NCI-H774 (cell line): ENCODE data around the gene MRPL28.
"Not testable (repeated sequence)": the region's sequence is repeated elsewhere in the genome, so short reads cannot be mapped to it uniquely, and the experiment has no call there.

Source experiments
- DNase-seq: peaks from one replicate; lab custom pipeline; 2025; lab: John Stamatoyannopoulos, UW

The MRPL28 gene

GRCh38 chr16:359067-359763, 11.1 kb downstream of the MRPL28 start:
- DNase-seq: no peak

- no peak for DNase-seq
Observed at GRCh38 chr16:356741-357140, 13.6 kb downstream of the MRPL28 start.

GRCh38 chr16:354971-355461, 15.3 kb downstream of the MRPL28 start:
- DNase-seq: no peak

- no peak for DNase-seq
Observed at GRCh38 chr16:354291-354881, 16.0 kb downstream of the MRPL28 start.

DNA sequence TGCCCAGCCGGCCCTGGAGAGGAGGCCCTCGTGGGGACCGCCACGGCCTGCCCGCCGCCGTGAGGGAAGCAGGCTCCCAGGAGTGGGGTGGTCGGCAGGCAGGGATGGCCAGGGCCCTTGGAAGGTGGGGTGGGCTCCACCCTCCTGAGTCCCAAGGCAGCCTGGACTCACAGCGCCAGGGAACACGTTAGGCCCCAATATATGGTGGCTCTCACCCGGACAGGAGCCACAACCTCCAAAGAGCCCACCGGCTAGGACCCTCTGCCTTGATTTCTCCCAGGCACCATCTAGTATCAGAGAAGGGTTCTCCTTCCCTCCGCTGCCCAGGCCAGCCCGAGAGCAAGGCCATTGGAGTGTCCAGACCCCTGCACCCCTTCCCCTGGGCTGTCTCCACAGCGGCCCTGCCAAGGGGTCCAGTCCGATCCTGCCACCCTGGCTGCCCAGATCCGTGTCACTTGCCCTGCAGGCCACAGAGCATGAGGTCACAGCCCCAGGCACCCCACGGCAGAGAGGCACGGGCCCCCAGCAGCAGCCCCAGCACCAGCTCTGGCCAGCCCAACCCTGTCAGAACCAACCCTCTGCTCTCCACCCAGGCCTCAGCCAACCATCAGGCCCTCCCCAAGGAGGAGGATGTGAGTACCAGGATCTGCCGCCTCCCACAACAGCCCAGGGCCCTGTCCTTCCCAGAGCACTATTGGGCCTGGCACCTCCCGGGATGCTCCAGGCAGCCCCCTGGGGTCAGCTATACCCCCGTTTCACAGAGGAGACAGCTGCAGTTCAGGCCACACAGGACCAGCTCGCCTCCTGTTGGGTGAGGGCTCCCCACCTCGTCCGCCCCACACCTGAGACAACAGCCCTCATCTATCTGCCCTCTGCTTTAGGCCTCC, 16.7 kb downstream of the MRPL28 start:
- DNase-seq: no peak

GRCh38 chr16:352547-353403, 17.6 kb downstream of the MRPL28 start, which contains the start of gene AXIN1:
Gene AXIN1, minus strand, starts transcription at chr16:352723. Its CDS starts 5,698 bp downstream, at chr16:347025.
- DNase-seq: peak; percentile 95

GRCh38 chr16:351804-352520, 18.4 kb downstream of the MRPL28 start:
- no peak for DNase-seq

GRCh38 chr16:350203-350602, 20.1 kb downstream of the MRPL28 start:
- DNase-seq: no peak

DNA sequence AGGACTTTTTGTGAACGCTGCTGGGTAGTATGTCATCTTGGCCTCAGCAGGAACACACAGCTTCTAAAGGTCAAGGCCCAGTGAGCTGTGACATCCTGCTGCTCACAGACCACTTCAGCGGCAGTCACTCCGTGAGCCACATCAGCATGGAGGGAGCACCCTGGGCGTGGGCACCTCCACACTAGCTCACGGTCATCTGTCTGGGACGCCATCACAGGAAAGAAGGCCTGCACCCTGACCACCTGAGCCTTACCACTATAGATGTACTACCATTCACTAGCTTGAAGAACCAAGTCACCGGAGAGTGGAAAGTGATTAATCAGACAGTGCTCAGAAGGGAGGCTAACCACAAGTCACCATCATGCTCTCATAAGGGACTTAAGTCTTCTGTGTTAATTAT, 21.1 kb downstream of the MRPL28 start:
- no peak for DNase-seq

DNA sequence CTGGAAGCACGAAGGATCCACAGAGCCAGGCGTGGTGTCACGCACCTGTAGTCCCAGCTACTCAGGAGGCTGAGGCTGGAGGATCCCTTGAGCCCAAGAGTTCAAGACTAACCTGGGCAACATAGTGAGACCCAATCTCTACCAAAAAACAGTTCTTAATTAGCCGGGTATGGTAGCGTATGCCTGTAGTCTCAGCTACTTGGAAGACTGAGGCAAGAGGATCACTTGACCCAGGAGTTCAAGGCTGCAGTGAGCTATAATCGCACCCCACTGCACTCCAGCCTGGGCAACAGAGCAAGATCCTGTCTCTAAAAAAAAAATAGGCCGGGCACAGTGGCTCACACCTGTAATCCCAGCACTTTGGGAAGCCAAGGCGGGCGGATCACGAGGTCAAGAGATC, 21.8 kb downstream of the MRPL28 start:
- not testable (repeated sequence) for DNase-seq

DNA sequence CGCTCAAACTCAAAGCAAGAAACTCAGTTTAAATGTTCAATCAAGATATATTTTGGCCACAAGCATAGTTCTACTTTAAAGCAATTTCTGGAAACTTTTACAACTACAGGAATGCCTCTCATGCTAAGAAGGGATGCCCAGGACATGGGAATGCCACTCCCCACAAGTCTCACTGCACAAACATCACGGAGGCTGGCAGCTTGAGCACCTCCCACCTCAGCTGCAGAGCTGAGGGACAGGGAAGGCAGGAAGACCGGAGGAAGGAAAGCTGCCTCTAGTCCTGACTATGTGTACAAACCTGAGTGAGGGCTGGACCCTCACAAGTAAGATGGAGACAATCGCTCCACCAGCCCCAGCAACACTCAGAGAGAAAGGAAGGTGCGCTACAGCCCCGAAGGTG, 23.1 kb downstream of the MRPL28 start:
- DNase-seq: no peak

- DNase-seq: no peak
Observed at GRCh38 chr16:346587-346986, 23.8 kb downstream of the MRPL28 start.

GRCh38 chr16:345772-346171, 24.6 kb downstream of the MRPL28 start:
- DNase-seq: no peak

GRCh38 chr16:342455-343213, 27.7 kb downstream of the MRPL28 start:
- DNase-seq: no peak

DNA sequence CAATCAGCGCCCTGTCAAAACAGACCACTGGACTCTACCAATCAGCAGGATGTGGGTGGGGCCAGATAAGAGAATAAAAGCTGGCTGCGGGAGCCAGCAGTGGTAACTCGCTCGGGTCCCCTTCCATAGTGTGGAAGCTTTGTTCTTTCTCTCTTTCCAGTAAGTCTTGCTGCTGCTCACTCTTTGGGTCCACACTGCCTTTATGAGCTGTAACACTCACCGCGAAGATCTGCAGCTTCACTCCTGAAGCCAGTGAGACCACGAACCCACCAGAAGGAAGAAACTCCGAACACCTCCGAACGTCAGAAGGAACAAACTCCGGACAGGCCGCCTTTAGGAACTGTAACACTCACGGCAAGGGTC, 28.4 kb downstream of the MRPL28 start:
- DNase-seq: not testable (repeated sequence)

DNA sequence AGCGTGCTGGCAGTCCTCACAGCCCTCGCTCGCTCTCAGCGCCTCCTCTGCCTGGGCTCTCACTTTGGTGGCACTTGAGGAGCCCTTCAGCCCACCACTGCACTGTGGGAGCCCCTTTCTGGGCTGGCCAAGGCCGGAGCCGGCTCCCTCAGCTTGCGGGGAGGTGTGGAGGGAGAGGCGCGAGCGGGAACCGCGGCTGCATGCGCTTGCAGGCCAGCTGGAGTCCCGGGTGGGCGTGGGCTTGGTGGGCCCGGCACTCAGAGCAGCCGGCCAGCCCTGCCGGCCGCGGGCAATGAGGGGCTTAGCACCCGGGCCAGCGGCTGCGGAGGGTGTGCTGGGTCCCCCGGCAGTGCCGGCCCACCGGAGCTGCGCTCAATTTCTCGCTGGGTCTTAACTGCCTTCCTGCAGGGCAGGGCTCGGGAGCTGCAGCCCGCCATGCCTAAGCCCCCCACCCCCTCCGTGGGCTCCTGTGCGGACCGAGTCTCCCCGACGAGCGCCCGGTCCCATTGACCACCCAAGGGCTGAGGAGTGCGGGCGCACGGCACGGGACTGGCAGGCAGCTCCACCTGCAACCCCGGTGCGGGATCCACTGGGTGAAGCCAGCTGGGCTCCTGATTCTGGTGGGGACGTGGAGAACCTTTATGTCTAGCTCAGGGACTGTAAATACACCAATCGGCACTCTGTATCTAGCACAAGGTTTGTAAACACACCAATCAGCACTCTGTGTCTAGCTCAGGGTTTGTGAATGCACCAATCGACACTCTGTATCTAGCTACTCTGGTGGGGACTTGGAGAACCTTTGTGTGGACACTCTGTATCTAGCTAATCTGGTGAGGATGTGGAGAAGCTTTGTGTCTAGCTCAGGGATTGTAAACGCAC, 29.0 kb downstream of the MRPL28 start:
- not testable (repeated sequence) for DNase-seq

DNA sequence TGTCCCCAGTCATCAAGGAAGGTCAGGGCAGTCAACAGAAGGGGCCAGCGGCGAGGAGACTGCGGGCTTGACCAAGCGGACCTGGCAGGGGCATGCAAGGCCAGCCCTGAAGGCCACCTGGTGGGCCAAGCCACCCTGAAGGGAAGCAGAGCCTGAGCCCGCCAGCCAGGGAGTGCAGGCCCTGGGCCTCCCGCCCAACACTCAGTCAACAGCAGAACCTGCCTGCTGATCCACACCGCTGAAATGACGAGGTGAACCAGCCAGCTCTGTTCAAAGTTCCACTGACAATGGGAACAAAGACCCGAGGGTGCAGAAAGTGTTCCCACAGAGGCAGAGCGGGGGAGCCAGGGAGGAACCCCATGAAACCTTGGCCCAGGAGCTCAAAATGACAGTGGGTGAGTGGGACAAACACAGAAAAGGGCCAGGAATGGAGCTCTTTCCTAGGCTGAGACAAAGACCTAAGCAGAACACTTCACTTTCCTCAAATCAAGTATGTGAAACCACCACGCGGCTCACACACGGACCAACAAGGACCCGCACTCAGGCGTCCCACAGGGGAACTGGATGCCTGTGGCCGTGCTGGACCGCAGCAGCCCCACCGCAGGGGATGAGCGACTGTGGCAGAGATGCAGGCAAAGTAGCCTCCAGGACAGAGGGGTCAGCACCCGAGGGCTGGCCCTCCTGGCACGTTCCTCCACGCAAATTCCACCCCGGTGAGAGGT, 29.8 kb downstream of the MRPL28 start:
- no peak for DNase-seq

- DNase-seq: no peak
Observed at GRCh38 chr16:339680-340079, 30.7 kb downstream of the MRPL28 start.
